ENCODE data around the gene OR2F1. TPM values are rescaled to one million over a fixed set of nuclear protein-coding genes. Genes with fewer than 3 reads are reported as not detected.
"Not testable (repeated sequence)": the region's sequence is repeated elsewhere in the genome, so short reads cannot be mapped to it uniquely, and the experiment has no call there.

OR2F1 gene
- polyA plus RNA-seq, 1 donor: 0.13 TPM

- Histone ChIP-seq H3K36me3 (ENCODE audit: control insufficient read depth, insufficient read depth, low read length) (no peaks in the 10 kb centered on the region), H3K27me3 (ENCODE audit: control insufficient read depth, insufficient read depth, low read length) (no peaks in the 10 kb centered on the region), H3K9me3 (ENCODE audit: control insufficient read depth, low read depth, low read length) (peaks cover 4% of the 10 kb centered on the region), H3K4me3 (ENCODE audit: low read length) (no peak overlapping the region), H3K27ac (ENCODE audit: low read length) (no peak overlapping the region), H3K4me1 (ENCODE audit: control insufficient read depth, insufficient read depth, low read length) (peaks cover 6% of the 10 kb centered on the region)
- WGBS (ENCODE audit: insufficient coverage, low lambda C conversion rate): 17% methylated on average over 1 of the region's 1 CpG
- peak in 1 of 2 donors; percentile 49 for DNase-seq
Observed at GRCh38 chr7:144006029-144006691, 51.5 kb downstream of the OR2F1 start.

- peaks cover 6% of the 10 kb centered on the region for H3K4me1 ChIP-seq (ENCODE audit: control insufficient read depth, insufficient read depth, low read length)
- H3K4me3 ChIP-seq (ENCODE audit: low read length): no peak overlapping the region
- H3K27ac ChIP-seq (ENCODE audit: low read length): no peak overlapping the region
- DNase-seq: no peak
- WGBS (ENCODE audit: insufficient coverage, low lambda C conversion rate): 100% methylated on average over 1 of the region's 1 CpG
- H3K27me3 ChIP-seq (ENCODE audit: control insufficient read depth, insufficient read depth, low read length): no peaks in the 10 kb centered on the region
- H3K9me3 ChIP-seq (ENCODE audit: control insufficient read depth, low read depth, low read length): peaks cover 9% of the 10 kb centered on the region
- no peaks in the 10 kb centered on the region for H3K36me3 ChIP-seq (ENCODE audit: control insufficient read depth, insufficient read depth, low read length)
Observed at GRCh38 chr7:144006692-144007042, 52.0 kb downstream of the OR2F1 start.

- peaks cover 6% of the 10 kb centered on the region for H3K4me1 ChIP-seq (ENCODE audit: control insufficient read depth, insufficient read depth, low read length)
- no peaks in the 10 kb centered on the region for H3K36me3 ChIP-seq (ENCODE audit: control insufficient read depth, insufficient read depth, low read length)
- no CpG with 5 or more reads among the region's 2 CpGs for WGBS (ENCODE audit: insufficient coverage, low lambda C conversion rate)
- no peak for DNase-seq
- no peaks in the 10 kb centered on the region for H3K27me3 ChIP-seq (ENCODE audit: control insufficient read depth, insufficient read depth, low read length)
- peaks cover 9% of the 10 kb centered on the region for H3K9me3 ChIP-seq (ENCODE audit: control insufficient read depth, low read depth, low read length)
- no peak overlapping the region for H3K4me3 ChIP-seq (ENCODE audit: low read length)
- no peak overlapping the region for H3K27ac ChIP-seq (ENCODE audit: low read length)
Observed at GRCh38 chr7:144009361-144009760, 54.7 kb downstream of the OR2F1 start.

GRCh38 chr7:144010061-144010460 lies 55.4 kb downstream of the OR2F1 start:
- not testable (repeated sequence) for H3K27ac ChIP-seq (ENCODE audit: low read length); H3K9me3 ChIP-seq (ENCODE audit: control insufficient read depth, low read depth, low read length); H3K4me3 ChIP-seq (ENCODE audit: low read length); H3K27me3 ChIP-seq (ENCODE audit: control insufficient read depth, insufficient read depth, low read length); H3K36me3 ChIP-seq (ENCODE audit: control insufficient read depth, insufficient read depth, low read length); H3K4me1 ChIP-seq (ENCODE audit: control insufficient read depth, insufficient read depth, low read length); DNase-seq

- not testable (repeated sequence) for H3K9me3 ChIP-seq (ENCODE audit: control insufficient read depth, low read depth, low read length); H3K36me3 ChIP-seq (ENCODE audit: control insufficient read depth, insufficient read depth, low read length); H3K27ac ChIP-seq (ENCODE audit: low read length); H3K4me1 ChIP-seq (ENCODE audit: control insufficient read depth, insufficient read depth, low read length); H3K27me3 ChIP-seq (ENCODE audit: control insufficient read depth, insufficient read depth, low read length); H3K4me3 ChIP-seq (ENCODE audit: low read length); DNase-seq
- WGBS (ENCODE audit: insufficient coverage, low lambda C conversion rate): no CpG with 5 or more reads among the region's 1 CpG
Observed at GRCh38 chr7:144010821-144011220, 56.2 kb downstream of the OR2F1 start.

GRCh38 chr7:144011458-144012230 lies 57.0 kb downstream of the OR2F1 start:
- Histone ChIP-seq H3K4me3 (ENCODE audit: low read length) (no peak overlapping the region), H3K36me3 (ENCODE audit: control insufficient read depth, insufficient read depth, low read length) (no peaks in the 10 kb centered on the region), H3K27ac (ENCODE audit: low read length) (no peak overlapping the region), H3K9me3 (ENCODE audit: control insufficient read depth, low read depth, low read length) (peaks cover 9% of the 10 kb centered on the region), H3K4me1 (ENCODE audit: control insufficient read depth, insufficient read depth, low read length) (peaks cover under 1% of the 10 kb centered on the region), H3K27me3 (ENCODE audit: control insufficient read depth, insufficient read depth, low read length) (no peaks in the 10 kb centered on the region)
- DNase-seq: peak in 1 of 2 donors; percentile 11
- WGBS (ENCODE audit: insufficient coverage, low lambda C conversion rate): 100% methylated on average over 1 of the region's 5 CpGs

Other genes with a start within 250 kb of the OR2F1 start
- not detected for gene CTAGE6, start 197.1 kb upstream of the OR2F1 start, polyA plus RNA-seq
- 54.1 TPM for gene TCAF1, start 52.7 kb upstream of the OR2F1 start, polyA plus RNA-seq
- not detected for gene OR2F2, start 19.6 kb upstream of the OR2F1 start, polyA plus RNA-seq
- gene OR6B1, start 45.5 kb downstream of the OR2F1 start, polyA plus RNA-seq: not detected
- gene OR2A5, start 94.1 kb downstream of the OR2F1 start, polyA plus RNA-seq: under 0.01 TPM
- gene OR2A25, start 115.0 kb downstream of the OR2F1 start, polyA plus RNA-seq: not detected
- gene OR2A12, start 131.4 kb downstream of the OR2F1 start, polyA plus RNA-seq: 0.04 TPM
- not detected for gene OR2A2, start 154.7 kb downstream of the OR2F1 start, polyA plus RNA-seq
- 0.07 TPM for gene OR2A14, start 168.3 kb downstream of the OR2F1 start, polyA plus RNA-seq
- 18.7 TPM for gene CTAGE4, start 228.6 kb downstream of the OR2F1 start, polyA plus RNA-seq
- 30.6 TPM for gene ARHGEF35, start 241.0 kb downstream of the OR2F1 start, polyA plus RNA-seq